H1 (cell line): ENCODE results near the gene PDE9A.

Experiments used
- BACH1 ChIP-seq: IDR thresholded peaks from 2 replicates; pipeline ENCODE4 v1.6.1; 2012; ENCODE audit warnings: low read length, improper control_type of control experiment
- CEBPB ChIP-seq: IDR thresholded peaks from 2 replicates; pipeline ENCODE4 v1.6.1; 2012; ENCODE audit warnings: low read depth, low read length
- CTCF ChIP-seq, 3 experiments: IDR thresholded peaks; 1 replicate in 2 of 3; 2 replicates in 1 of 3; pipeline versions ENCODE4 v1.5.1 to v1.6.1; 2011; ENCODE audit warnings: low read length in 3 of 3, mild to moderate bottlenecking in 3 of 3, inconsistent platforms in 2 of 3, low read depth in 1 of 3, moderate library complexity in 1 of 3; ENCODE audit not compliant: insufficient read depth in 1 of 3; ENCODE audit errors: control extremely low read depth in 1 of 3
- EP300 ChIP-seq, 2 experiments: IDR thresholded peaks; 1 replicate in 1 of 2; 2 replicates in 1 of 2; pipeline ENCODE4 v1.6.1; 2011 to 2012; ENCODE audit warnings: low read depth in 2 of 2, low read length in 2 of 2, mild to moderate bottlenecking in 2 of 2, borderline replicate concordance in 1 of 2, inconsistent platforms in 1 of 2, moderate library complexity in 1 of 2
- EZH2 ChIP-seq: fragments of 200-600 bp; sonication (generic); IDR thresholded peaks from 2 replicates; pipeline ENCODE4 v1.7.1; 2012; ENCODE audit warnings: low read depth, mild to moderate bottlenecking, moderate library complexity, low read length, inconsistent platforms; ENCODE audit not compliant: severe bottlenecking
- HDAC2 ChIP-seq, 2 experiments: fragments of 300-600 bp in 1 of 2; sonication (generic) in 1 of 2; IDR thresholded peaks; 2 replicates each; pipeline ENCODE4 v1.6.1; 2011 to 2012; ENCODE audit warnings: low read depth in 2 of 2, low read length in 2 of 2, mild to moderate bottlenecking in 2 of 2, moderate library complexity in 2 of 2, borderline replicate concordance in 1 of 2, inconsistent platforms in 1 of 2
- JUN ChIP-seq: IDR thresholded peaks from 2 replicates; pipeline ENCODE4 v1.6.1; 2011; ENCODE audit warnings: low read depth, mild to moderate bottlenecking, improper control_type of control experiment, low read length
- POLR2A ChIP-seq, 2 experiments: IDR thresholded peaks; 1 replicate in 1 of 2; 2 replicates in 1 of 2; pipeline ENCODE4 v1.6.1; 2011; ENCODE audit warnings: low read depth in 2 of 2, low read length in 2 of 2, mild to moderate bottlenecking in 2 of 2; ENCODE audit errors: control extremely low read depth in 1 of 2
- RBBP5 ChIP-seq: IDR thresholded peaks from 2 replicates; pipeline ENCODE4 v1.7.1; 2012; ENCODE audit warnings: low read depth, mild to moderate bottlenecking, inconsistent platforms, low read length, moderate library complexity, borderline replicate concordance
- SIRT6 ChIP-seq: IDR thresholded peaks from one replicate; pipeline ENCODE4 v1.7.1; 2012; ENCODE audit warnings: low read length, inconsistent platforms
- SIX5 ChIP-seq: IDR thresholded peaks from 2 replicates; pipeline ENCODE4 v1.6.1; 2011; ENCODE audit warnings: mild to moderate bottlenecking, low read depth, low read length
- YY1 ChIP-seq: IDR thresholded peaks from 2 replicates; pipeline ENCODE4 v1.6.1; 2011; ENCODE audit warnings: low read depth, mild to moderate bottlenecking, low read length
- ZNF274 ChIP-seq: IDR thresholded peaks from 2 replicates; pipeline ENCODE4 v1.7.0; 2012; ENCODE audit warnings: low read length, borderline replicate concordance; ENCODE audit errors: extremely low read depth
- TF ChIP-seq, protein P1 (sequence below): IDR thresholded peaks from 2 replicates; pipeline ENCODE4 v1.6.1; 2011; ENCODE audit warnings: low read depth, mild to moderate bottlenecking, low read length; ENCODE audit not compliant: insufficient read depth

DNA sequence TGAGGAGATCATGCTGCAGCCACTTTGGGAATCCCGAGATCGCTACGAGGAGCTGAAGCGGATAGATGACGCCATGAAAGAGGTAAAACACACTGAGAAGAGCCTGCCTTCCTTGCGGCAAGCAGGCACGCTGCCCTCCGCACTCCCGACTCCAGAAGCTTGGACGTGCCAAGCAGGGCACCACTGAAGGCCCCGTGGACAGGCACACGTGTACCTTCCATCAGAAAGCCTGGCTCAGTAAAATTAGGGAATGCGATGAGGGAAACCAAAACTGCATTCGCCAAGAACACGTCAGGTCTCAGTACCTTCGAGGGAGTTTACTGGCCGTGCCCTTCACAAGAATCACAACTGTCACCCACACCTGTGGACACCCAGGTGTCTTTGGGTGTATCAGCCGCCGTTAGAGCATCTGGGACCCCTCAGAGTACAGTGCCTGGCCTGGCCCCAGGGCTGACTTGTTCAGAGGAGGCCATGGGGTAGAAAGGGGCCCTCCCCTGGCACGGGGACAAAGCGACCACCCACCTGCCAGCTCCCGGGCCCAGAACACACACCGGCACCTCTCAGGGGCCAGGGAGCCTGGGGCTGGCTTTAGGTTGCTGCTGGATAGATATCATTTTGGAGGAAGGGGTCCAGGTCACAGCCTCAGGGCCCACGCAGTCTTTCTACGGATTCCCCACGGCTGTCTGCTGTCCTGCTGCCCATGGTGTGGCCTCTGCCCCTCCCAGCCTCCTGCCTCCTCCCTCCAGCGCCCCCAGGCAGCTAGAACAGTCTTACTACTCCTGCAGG lies 117.5 kb downstream of the PDE9A start:
- no peak for TF ChIP-seq POLR2A (IDR thresholded peaks at IDR 0.05; ENCODE audit: control extremely low read depth in 1 of 2, low read depth in 2 of 2, low read length in 2 of 2)
- no peak for TF ChIP-seq SIRT6
- no peak for TF ChIP-seq SIX5
- TF ChIP-seq ZNF274, result no peak
- TF ChIP-seq CTCF (IDR thresholded peaks at IDR 0.05; ENCODE audit: control extremely low read depth in 1 of 3, insufficient read depth in 1 of 3, low read depth in 1 of 3, low read length in 3 of 3), result no peak
- no peak for TF ChIP-seq HDAC2 (IDR thresholded peaks at IDR 0.05; ENCODE audit: borderline replicate concordance in 1 of 2, low read depth in 2 of 2, low read length in 2 of 2)
- no peak for TF ChIP-seq RBBP5
- no peak for TF ChIP-seq EZH2
- TF ChIP-seq YY1, result no peak
- TF ChIP-seq EP300 (IDR thresholded peaks at IDR 0.05; ENCODE audit: borderline replicate concordance in 1 of 2, low read depth in 2 of 2, low read length in 2 of 2), result no peak
- TF ChIP-seq, protein P1, sequence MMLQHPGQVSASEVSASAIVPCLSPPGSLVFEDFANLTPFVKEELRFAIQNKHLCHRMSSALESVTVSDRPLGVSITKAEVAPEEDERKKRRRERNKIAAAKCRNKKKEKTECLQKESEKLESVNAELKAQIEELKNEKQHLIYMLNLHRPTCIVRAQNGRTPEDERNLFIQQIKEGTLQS, result no peak
- TF ChIP-seq JUN, result no peak
- no peak for TF ChIP-seq BACH1
- no peak for TF ChIP-seq CEBPB
